DND-41 (cell line): Measurements from ENCODE around the gene HSD11B1L.

Experiments
- EZH2 ChIP-seq: IDR thresholded peaks from 3 replicates; pipeline ENCODE4 v1.6.1; 2012; ENCODE audit warnings: borderline replicate concordance, low read depth, mild to moderate bottlenecking, moderate library complexity, low read length, inconsistent platforms; ENCODE audit not compliant: severe bottlenecking
- TF ChIP-seq, protein P1 (sequence below): IDR thresholded peaks from 2 replicates; pipeline ENCODE4 v1.5.1; 2012; ENCODE audit warnings: borderline replicate concordance, low read length, moderate library complexity, mild to moderate bottlenecking; ENCODE audit not compliant: poor library complexity, severe bottlenecking; ENCODE audit errors: extremely low read depth

DNA sequence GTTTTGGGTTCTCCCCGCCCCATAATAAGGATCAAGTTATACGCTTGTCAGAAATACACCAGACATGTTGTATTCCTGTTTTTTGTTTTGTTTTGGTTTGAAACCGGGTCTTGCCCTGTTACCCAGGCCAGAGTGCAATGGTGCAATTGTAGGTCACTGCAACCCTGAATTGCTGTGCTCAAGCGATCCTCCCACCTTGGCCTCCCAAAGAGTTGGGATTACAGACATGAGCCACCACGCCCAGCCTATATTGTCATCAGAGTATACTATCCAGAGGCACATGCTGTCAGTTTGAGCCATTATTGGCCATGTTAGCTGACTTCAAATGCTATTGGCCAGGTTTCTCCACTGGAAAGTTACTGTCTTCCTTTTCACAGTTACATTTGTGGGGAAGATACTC is 48.2 kb upstream of the HSD11B1L start:
- TF ChIP-seq, protein P1, sequence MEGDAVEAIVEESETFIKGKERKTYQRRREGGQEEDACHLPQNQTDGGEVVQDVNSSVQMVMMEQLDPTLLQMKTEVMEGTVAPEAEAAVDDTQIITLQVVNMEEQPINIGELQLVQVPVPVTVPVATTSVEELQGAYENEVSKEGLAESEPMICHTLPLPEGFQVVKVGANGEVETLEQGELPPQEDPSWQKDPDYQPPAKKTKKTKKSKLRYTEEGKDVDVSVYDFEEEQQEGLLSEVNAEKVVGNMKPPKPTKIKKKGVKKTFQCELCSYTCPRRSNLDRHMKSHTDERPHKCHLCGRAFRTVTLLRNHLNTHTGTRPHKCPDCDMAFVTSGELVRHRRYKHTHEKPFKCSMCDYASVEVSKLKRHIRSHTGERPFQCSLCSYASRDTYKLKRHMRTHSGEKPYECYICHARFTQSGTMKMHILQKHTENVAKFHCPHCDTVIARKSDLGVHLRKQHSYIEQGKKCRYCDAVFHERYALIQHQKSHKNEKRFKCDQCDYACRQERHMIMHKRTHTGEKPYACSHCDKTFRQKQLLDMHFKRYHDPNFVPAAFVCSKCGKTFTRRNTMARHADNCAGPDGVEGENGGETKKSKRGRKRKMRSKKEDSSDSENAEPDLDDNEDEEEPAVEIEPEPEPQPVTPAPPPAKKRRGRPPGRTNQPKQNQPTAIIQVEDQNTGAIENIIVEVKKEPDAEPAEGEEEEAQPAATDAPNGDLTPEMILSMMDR = no peak
- no peak for TF ChIP-seq EZH2
